Suprapubic skin (tissue), 4 donors: ENCODE results near the gene RIPOR2.

Experiments
- POLR2A ChIP-seq, 2 donors: fragments of 450-650 bp; IDR thresholded peaks; one replicate each; pipeline ENCODE4 v1.6.1; 2017; ENCODE audit warnings: antibody characterized with exemption in 2 of 2, mild to moderate bottlenecking in 2 of 2, moderate library complexity in 2 of 2
- POLR2AphosphoS5 ChIP-seq, 3 donors: sonication (generic); formaldehyde crosslinking; IDR thresholded peaks; one replicate each; pipeline ENCODE4 v1.6.1; 2017; ENCODE audit warnings: antibody characterized with exemption in 3 of 3
- TF ChIP-seq, protein P1 (sequence below), 2 donors: fragments of 200-600 bp in 1 of 2; fragments of 450-650 bp in 1 of 2; sonication (generic) in 1 of 2; IDR thresholded peaks; one replicate each; pipeline ENCODE4 v1.5.1; 2016 to 2019; ENCODE audit warnings: antibody characterized with exemption in 2 of 2, mild to moderate bottlenecking in 1 of 2, moderate library complexity in 1 of 2

DNA sequence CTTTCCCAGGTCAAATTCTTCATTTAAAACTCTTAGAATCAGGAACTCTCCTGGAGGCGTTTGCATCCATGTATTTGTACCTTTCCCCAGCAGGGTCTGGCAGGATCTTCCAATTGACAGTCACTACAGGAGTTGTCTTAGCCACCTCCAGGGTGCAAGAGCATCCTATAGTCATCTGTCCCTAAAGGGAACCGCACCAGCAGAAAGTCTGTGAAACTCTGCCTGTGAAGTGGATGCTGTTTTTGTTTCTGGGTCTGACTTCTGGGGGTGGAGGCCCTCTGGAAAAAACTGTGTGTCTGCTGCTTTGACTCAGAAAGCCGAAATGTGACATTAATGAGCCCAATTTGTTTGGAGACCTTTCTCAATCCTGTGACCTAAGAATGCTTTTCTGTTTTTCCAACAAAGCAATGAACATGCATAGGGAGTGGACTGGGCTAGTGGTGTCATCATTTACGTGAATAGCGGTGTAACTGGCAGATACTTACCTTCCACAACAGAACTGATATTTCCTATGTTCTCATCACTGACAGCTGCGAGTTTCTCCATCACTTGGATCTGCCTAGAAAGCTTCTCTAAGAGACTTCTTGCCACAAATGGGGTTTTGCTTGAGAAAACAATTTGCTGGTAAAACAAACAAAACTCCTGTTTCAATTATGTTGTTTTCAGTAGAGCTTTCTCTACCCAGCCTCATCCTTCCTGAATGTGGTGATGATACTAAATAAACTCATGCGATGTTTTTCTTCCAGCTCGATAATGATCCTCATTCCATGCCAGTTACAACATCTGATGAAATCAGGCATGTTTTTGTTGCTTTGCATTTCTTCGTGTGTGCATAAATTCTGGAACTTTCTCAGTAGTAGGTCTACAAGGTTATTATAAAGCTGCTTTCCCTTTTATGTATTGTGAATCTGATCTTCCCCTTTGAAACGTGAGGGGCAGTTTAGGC lies 103.7 kb downstream of the RIPOR2 start:
- TF ChIP-seq POLR2A (IDR thresholded peaks at IDR 0.05) (no peak), POLR2AphosphoS5 (IDR thresholded peaks at IDR 0.05) (peak in 1 of 3 donors; percentile 6)
- TF ChIP-seq, protein P1, sequence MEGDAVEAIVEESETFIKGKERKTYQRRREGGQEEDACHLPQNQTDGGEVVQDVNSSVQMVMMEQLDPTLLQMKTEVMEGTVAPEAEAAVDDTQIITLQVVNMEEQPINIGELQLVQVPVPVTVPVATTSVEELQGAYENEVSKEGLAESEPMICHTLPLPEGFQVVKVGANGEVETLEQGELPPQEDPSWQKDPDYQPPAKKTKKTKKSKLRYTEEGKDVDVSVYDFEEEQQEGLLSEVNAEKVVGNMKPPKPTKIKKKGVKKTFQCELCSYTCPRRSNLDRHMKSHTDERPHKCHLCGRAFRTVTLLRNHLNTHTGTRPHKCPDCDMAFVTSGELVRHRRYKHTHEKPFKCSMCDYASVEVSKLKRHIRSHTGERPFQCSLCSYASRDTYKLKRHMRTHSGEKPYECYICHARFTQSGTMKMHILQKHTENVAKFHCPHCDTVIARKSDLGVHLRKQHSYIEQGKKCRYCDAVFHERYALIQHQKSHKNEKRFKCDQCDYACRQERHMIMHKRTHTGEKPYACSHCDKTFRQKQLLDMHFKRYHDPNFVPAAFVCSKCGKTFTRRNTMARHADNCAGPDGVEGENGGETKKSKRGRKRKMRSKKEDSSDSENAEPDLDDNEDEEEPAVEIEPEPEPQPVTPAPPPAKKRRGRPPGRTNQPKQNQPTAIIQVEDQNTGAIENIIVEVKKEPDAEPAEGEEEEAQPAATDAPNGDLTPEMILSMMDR (IDR thresholded peaks at IDR 0.05): no peak
